Testis (tissue), 2 donors: ENCODE measurements around the gene GOLT1A.

ENCODE experiments used
- CTCF ChIP-seq, 3 experiments: fragments of 450-650 bp in 2 of 3; fragments of 200-600 bp in 1 of 3; sonication (generic) in 1 of 3; IDR thresholded peaks; one replicate each; pipeline ENCODE4 v1.5.1; 2016 to 2019; ENCODE audit warnings: antibody characterized with exemption in 3 of 3, mild to moderate bottlenecking in 2 of 3, moderate library complexity in 1 of 3
- POLR2A ChIP-seq: fragments of 450-650 bp; IDR thresholded peaks from one replicate; pipeline ENCODE4 v1.6.1; 2017; ENCODE audit warnings: antibody characterized with exemption, mild to moderate bottlenecking, moderate library complexity

- no peak for TF ChIP-seq CTCF (IDR thresholded peaks at IDR 0.05)
- TF ChIP-seq POLR2A, result no peak
Measured at GRCh38 chr1:204196068-204196795, 17.6 kb downstream of the GOLT1A start, which contains the start of gene KISS1.
